Panc1 (cell line): ENCODE measurements around the gene PPFIA3. TPM values are rescaled to one million over a fixed set of nuclear protein-coding genes. Genes with fewer than 3 reads are reported as not detected.

ENCODE experiments used
- ATAC-seq: fragments of 200-7000 bp; cut with Tn5 transposase; 2 replicates; pipeline ENCODE4 v1.9.1; 2020; ENCODE audit warnings: mild to moderate bottlenecking, moderate library complexity
- BruUV-seq: library from RNA; stranded (reverse); fragments of 400-500 nt; replicated peaks from 2 replicates; lab custom pipeline; 2021; lab: Mats Ljungman, UMichigan
- CTCF ChIA-PET: fragments of 300-600 bp; sonication (Branson Sonifier 250); formaldehyde crosslinking; loops from one replicate; lab custom pipeline; 2022; ENCODE audit warnings: antibody characterized with exemption; lab: Charles Lee
- POLR2A ChIA-PET: fragments of 300-600 bp; sonication (Branson Sonifier 250); formaldehyde crosslinking; loops from one replicate; lab custom pipeline; 2022; ENCODE audit warnings: antibody characterized with exemption; lab: Charles Lee
- DNase-seq: peaks from one replicate; pipeline ENCODE4 v3.0.0-alpha.2; 2010; ENCODE audit warnings: low read depth, low spot score
- H3K27ac ChIP-seq: 2 replicates; pipeline ENCODE4 v1.5.1; 2011; ENCODE audit warnings: mild to moderate bottlenecking, low read length, inconsistent platforms
- H3K27me3 ChIP-seq: fragments of 200-500 bp; sonication (Bioruptor generic); 2 replicates; pipeline ENCODE4 v1.6.0; 2014; ENCODE audit warnings: low read length, inconsistent platforms; ENCODE audit not compliant: control insufficient read depth, insufficient read depth
- H3K36me3 ChIP-seq: fragments of 200-500 bp; sonication (Bioruptor generic); 2 replicates; pipeline ENCODE4 v1.5.1; 2014; ENCODE audit warnings: inconsistent platforms, mild to moderate bottlenecking, low read length, moderate library complexity; ENCODE audit not compliant: control insufficient read depth, insufficient read depth
- H3K4me1 ChIP-seq: 2 replicates; pipeline ENCODE4 v1.5.1; 2011; ENCODE audit warnings: inconsistent platforms, mild to moderate bottlenecking, low read length, moderate library complexity; ENCODE audit not compliant: control insufficient read depth, insufficient read depth
- H3K4me3 ChIP-seq, 2 experiments: 2 replicates each; pipeline ENCODE4 v1.5.1; 2011 to 2012; ENCODE audit warnings: low read depth in 2 of 2, low read length in 2 of 2, mild to moderate bottlenecking in 2 of 2, inconsistent platforms in 1 of 2, moderate library complexity in 1 of 2
- H3K9me3 ChIP-seq: fragments of 200-500 bp; sonication (Bioruptor generic); 2 replicates; pipeline ENCODE4 v1.5.1; 2014; ENCODE audit warnings: low read depth, mild to moderate bottlenecking, inconsistent platforms, low read length, moderate library complexity; ENCODE audit not compliant: control insufficient read depth, insufficient read depth
- CTCF ChIP-seq: fragments of 450-650 bp; IDR thresholded peaks from 2 replicates; pipeline ENCODE4 v1.5.1; 2017; ENCODE audit warnings: mild to moderate bottlenecking
- POLR2AphosphoS5 ChIP-seq: IDR thresholded peaks from 2 replicates; pipeline ENCODE4 v1.6.1; 2012; ENCODE audit warnings: mild to moderate bottlenecking, low read depth, low read length, moderate library complexity
- REST ChIP-seq, 2 experiments: IDR thresholded peaks; 2 replicates each; pipeline ENCODE4 v1.6.1; 2011 to 2012; ENCODE audit warnings: low read depth in 2 of 2, control low read depth in 1 of 2, low read length in 1 of 2, mild to moderate bottlenecking in 1 of 2, moderate library complexity in 1 of 2; ENCODE audit not compliant: insufficient read depth in 1 of 2
- SIN3A ChIP-seq: IDR thresholded peaks from 2 replicates; pipeline ENCODE4 v1.6.1; 2012; ENCODE audit warnings: low read depth, mild to moderate bottlenecking, low read length, moderate library complexity, borderline replicate concordance; ENCODE audit not compliant: insufficient read depth
- TCF7L2 ChIP-seq: IDR thresholded peaks from 2 replicates; pipeline ENCODE4 v1.6.1; 2011; ENCODE audit warnings: mild to moderate bottlenecking, low read depth, low read length, inconsistent platforms
- in situ Hi-C: cut with HindIII; loops from 2 replicates; pipeline ENCODE4 v1.10.0; 2016; ENCODE audit warnings: low sequenced_read_pairs, low pct_unique_long_range_greater_than_20kb
- intact Hi-C: fragments of 100-400 bp; cut with micrococcal nuclease; formaldehyde crosslinking; loops from one replicate; pipeline ENCODE4 v1.10.0; 2022; ENCODE audit not compliant: unreplicated experiment
- total RNA-seq: library from RNA; stranded (reverse); gene quantifications from one replicate; pipeline ENCODE4 v1.2.1, GENCODE V29; 2021; ENCODE audit not compliant: unreplicated experiment

Gene PPFIA3
- total RNA-seq, 1 experiment from 2014 or later: 21.7 TPM

GRCh38 chr19:49167857-49168409 lies 48.6 kb downstream of the PPFIA3 start:
- in situ Hi-C loops (no loop called here), intact Hi-C loops (no loop called here)
- CTCF ChIA-PET: no interaction called here
- POLR2A ChIA-PET: no interaction called here
- DNase-seq (no peak), ATAC-seq (no peak)
- no TSS peak for BruUV-seq
- Histone ChIP-seq H3K36me3 (no peaks in the 10 kb centered on the region; the same call in 1 of the 2 replicates), H3K27ac (no peak overlapping the region), H3K4me1 (no peaks in the 10 kb centered on the region), H3K9me3 (no peaks in the 10 kb centered on the region), H3K4me3 (no peak overlapping the region), H3K27me3 (no peaks in the 10 kb centered on the region)
- TF ChIP-seq REST (IDR thresholded peaks at IDR 0.05; ENCODE audit: insufficient read depth in 1 of 2, low read depth in 2 of 2, low read length in 1 of 2) (no peak), SIN3A (no peak), CTCF (no peak), POLR2AphosphoS5 (no peak), TCF7L2 (no peak)

DNA sequence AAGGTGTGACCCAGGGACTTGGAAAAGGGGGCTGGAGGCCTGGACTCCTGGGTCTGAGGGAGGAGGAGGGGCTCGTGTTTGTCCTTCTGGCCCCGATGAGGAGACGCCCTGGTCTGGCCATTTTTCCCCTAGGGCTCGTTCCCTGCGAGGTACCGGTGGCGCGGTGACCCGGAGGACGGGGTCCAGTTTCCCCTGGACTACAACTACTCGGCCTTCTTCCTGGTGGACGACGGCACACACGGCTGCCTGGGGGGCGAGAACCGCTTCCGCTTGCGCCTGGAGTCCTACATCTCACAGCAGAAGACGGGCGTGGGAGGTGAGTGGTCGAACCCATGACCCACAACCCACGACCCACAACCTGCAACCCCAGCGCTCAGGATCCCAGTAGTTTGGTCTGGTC lies 49.1 kb downstream of the PPFIA3 start:
- intact Hi-C loops: no loop called here
- DNase-seq (no peak), ATAC-seq (no peak)
- ChIA-PET CTCF (no interaction called here), POLR2A (interaction anchor here (0.6 kb wide), 1 partner anchor 16 kb away, joined by 3 read pairs; no protein-coding TSS in a partner anchor)
- BruUV-seq: no TSS peak
- Histone ChIP-seq H3K27me3 (no peaks in the 10 kb centered on the region), H3K9me3 (no peaks in the 10 kb centered on the region), H3K4me3 (no peak overlapping the region), H3K4me1 (no peaks in the 10 kb centered on the region), H3K27ac (no peak overlapping the region), H3K36me3 (no peaks in the 10 kb centered on the region; the same call in 1 of the 2 replicates)
- in situ Hi-C loops: no loop called here
- TF ChIP-seq POLR2AphosphoS5 (no peak), CTCF (no peak)
